HFFc6 (cell line): ENCODE results near the gene ACKR3. TPM values are rescaled to one million over a fixed set of nuclear protein-coding genes. Genes with fewer than 3 reads are reported as not detected.

Experiments used
- DNase-seq: peaks from one replicate; pipeline ENCODE4 v3.0.0-alpha.2; 2018
- H3K27ac Mint-ChIP-seq: 2 replicates; pipeline ENCODE4 v1.8.0; 2020; ENCODE audit warnings: mild to moderate bottlenecking, mixed read lengths
- H3K27me3 Mint-ChIP-seq: 2 replicates; pipeline ENCODE4 v1.8.0; 2021; ENCODE audit warnings: mild to moderate bottlenecking, moderate library complexity, mixed read lengths; ENCODE audit not compliant: insufficient read depth
- H3K36me3 Mint-ChIP-seq: 2 replicates; pipeline ENCODE4 v1.8.0; 2021; ENCODE audit warnings: low read depth, mixed read lengths
- H3K4me1 Mint-ChIP-seq: 2 replicates; pipeline ENCODE4 v1.8.0; 2020; ENCODE audit warnings: low read depth, mixed read lengths
- H3K4me3 Mint-ChIP-seq: 2 replicates; pipeline ENCODE4 v1.8.0; 2020; ENCODE audit warnings: mild to moderate bottlenecking, moderate library complexity, mixed read lengths
- H3K9me3 Mint-ChIP-seq: 2 replicates; pipeline ENCODE4 v1.8.0; 2020; ENCODE audit warnings: mild to moderate bottlenecking, mixed read lengths
- CTCF ChIP-seq: fragments of 200-600 bp; sonication (generic); IDR thresholded peaks from 2 replicates; pipeline ENCODE4 v1.5.0; 2021; ENCODE audit warnings: antibody characterized with exemption, mild to moderate bottlenecking
- total RNA-seq, 6 experiments: library from RNA; stranded (reverse); fragmentation: NEBNext Ultra II Directional; extraction: Animal tissue kit (Norgen Biotek cat#: 25700); gene quantifications; 2 replicates in 1 of 6; 3 replicates in 5 of 6; pipeline ENCODE4 v1.2.3, GENCODE V29; 2021

Gene ACKR3
- total RNA-seq, 6 experiments from 2014 or later: 0.12 TPM; not detected in 5

GRCh38 chr2:236549165-236549564, 20.5 kb upstream of the ACKR3 start:
- TF ChIP-seq CTCF: no peak
- no peak overlapping the region for H3K27ac Mint-ChIP-seq
- no peaks in the 10 kb centered on the region; the same call in none of the 2 replicates for H3K36me3 Mint-ChIP-seq
- no peak for DNase-seq
- no peak overlapping the region for H3K4me3 Mint-ChIP-seq
- no peaks in the 10 kb centered on the region for H3K4me1 Mint-ChIP-seq
- peaks cover 42% of the 10 kb centered on the region for H3K9me3 Mint-ChIP-seq
- peaks cover 9% of the 10 kb centered on the region for H3K27me3 Mint-ChIP-seq

GRCh38 chr2:236550290-236550689, 19.3 kb upstream of the ACKR3 start:
- no peaks in the 10 kb centered on the region for H3K4me1 Mint-ChIP-seq
- no peaks in the 10 kb centered on the region; the same call in 1 of the 2 replicates for H3K36me3 Mint-ChIP-seq
- peaks cover 44% of the 10 kb centered on the region for H3K9me3 Mint-ChIP-seq
- H3K4me3 Mint-ChIP-seq: no peak overlapping the region
- no peak overlapping the region for H3K27ac Mint-ChIP-seq
- no peak for TF ChIP-seq CTCF
- DNase-seq: no peak
- peaks cover 5% of the 10 kb centered on the region for H3K27me3 Mint-ChIP-seq

- Mint-ChIP-seq H3K9me3 (peaks cover 46% of the 10 kb centered on the region), H3K4me3 (no peak overlapping the region), H3K27me3 (peaks cover 5% of the 10 kb centered on the region), H3K27ac (no peak overlapping the region), H3K4me1 (no peaks in the 10 kb centered on the region), H3K36me3 (no peaks in the 10 kb centered on the region; the same call in 1 of the 2 replicates)
- no peak for DNase-seq
- no peak for TF ChIP-seq CTCF
Measured at GRCh38 chr2:236550701-236551465, 18.7 kb upstream of the ACKR3 start.

GRCh38 chr2:236551471-236552211, 18.0 kb upstream of the ACKR3 start:
- H3K27ac Mint-ChIP-seq: no peak overlapping the region

GRCh38 chr2:236552212-236552542, 17.4 kb upstream of the ACKR3 start:
- Mint-ChIP-seq H3K9me3 (peaks cover 50% of the 10 kb centered on the region), H3K27me3 (peaks cover 5% of the 10 kb centered on the region), H3K27ac (no peak overlapping the region), H3K4me3 (no peak overlapping the region), H3K4me1 (no peaks in the 10 kb centered on the region), H3K36me3 (no peaks in the 10 kb centered on the region; the same call in 1 of the 2 replicates)
- no peak for DNase-seq
- no peak for TF ChIP-seq CTCF

More at GRCh38 chr2:236551471-236552211, 18.0 kb upstream of the ACKR3 start:
- no peak for TF ChIP-seq CTCF
- Mint-ChIP-seq H3K36me3 (no peaks in the 10 kb centered on the region; the same call in 1 of the 2 replicates), H3K4me1 (no peaks in the 10 kb centered on the region), H3K27me3 (peaks cover 5% of the 10 kb centered on the region), H3K9me3 (peaks cover 53% of the 10 kb centered on the region), H3K4me3 (no peak overlapping the region)
- no peak for DNase-seq
